Islet precursor cell (in vitro differentiated cells): ENCODE measurements around the gene TOM1.
A peak's percentile ranks its signal among the peaks of the same experiment; 100 is the strongest.

Source experiments
- DNase-seq: peaks from one replicate; pipeline ENCODE4 v3.0.0-alpha.2; 2018

Gene TOM1

DNA sequence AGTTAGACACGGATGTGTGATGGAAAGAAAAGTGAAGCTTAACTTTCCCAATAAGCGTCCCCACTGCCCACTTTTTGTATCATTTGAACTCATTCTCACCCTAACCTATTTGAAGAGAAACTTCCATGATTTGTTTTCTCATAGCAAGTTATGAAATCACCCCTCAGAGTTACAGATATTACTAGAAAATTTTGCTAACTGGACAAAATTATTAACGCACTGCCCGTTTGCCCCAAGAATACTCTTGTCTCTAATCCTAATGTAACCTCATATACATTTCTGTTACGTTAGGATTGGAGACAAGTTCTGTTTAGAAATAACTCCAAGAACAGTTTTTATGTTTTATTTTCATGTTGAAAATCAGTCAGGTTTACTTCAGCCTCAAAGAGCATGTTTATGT, 25.5 kb downstream of the TOM1 start:
- no peak for DNase-seq

DNA sequence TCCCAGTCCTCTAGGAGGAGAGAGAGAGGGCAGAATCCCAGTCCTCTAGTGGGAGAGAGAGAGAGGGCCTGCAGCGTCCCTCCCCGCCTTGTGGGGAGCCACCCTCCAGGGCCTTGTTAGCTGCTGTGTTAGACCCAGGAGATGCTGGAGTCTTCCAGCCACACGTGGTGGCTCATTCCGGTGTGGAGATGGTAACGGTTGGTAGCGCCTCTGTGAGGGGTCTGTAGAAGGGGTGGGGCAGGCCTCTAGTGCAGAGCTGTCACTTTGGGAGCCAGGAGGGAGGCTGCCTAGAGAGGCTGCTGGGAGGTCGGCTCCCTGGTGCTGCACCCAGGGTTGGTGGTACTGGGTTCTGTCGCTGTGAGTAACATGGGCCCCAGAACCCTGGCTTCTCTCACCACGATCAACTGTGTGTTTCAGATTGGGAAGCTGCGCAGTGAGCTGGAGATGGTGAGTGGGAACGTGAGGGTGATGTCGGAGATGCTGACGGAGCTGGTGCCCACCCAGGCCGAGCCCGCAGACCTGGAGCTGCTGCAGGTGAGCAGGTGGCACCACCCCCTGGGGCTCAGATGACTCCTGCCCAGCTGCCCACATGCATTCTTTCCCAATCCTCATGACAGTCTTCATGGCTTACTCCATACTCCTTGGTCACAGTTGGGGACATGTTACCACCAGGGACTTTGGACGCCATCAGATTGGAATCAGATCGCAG, 27.3 kb downstream of the TOM1 start:
- no peak for DNase-seq

DNA sequence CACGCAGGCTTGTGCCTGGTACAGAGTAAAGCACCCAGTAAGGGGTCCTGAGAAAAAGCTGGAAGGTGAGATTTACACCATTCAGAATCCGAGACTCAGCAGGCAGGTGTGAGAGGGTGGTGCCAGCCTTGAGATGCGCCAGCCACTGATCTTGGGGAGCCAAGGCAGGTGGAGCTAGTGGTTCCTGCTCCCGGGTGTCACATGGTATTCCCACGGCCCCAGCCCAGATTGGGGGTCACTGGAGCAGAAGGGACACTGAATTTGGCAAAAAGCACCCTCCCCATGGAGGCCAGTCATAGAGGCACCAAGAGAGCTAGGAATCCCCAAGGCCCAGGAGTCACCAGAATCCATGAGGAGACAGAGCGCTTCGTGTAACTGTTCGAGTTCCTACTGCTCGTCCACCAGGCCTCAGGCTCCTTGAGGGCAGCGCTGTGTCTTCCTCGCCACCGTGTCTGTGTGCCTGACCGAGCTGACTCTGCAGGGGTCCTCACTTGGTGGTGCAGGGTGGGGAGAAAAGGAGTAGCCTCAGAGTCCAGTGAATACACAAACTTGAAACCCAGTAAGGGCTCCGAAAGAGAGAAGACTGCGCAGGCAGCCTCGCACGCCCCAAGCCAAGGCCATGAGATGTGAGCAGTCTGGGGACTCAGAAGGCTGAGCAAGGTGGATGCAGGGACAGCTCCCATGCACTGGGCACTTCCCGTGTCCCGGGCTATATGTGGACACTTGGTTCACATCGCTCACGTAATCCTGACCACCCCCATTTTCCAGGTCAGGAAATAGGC, 28.2 kb downstream of the TOM1 start:
- no peak for DNase-seq

DNA sequence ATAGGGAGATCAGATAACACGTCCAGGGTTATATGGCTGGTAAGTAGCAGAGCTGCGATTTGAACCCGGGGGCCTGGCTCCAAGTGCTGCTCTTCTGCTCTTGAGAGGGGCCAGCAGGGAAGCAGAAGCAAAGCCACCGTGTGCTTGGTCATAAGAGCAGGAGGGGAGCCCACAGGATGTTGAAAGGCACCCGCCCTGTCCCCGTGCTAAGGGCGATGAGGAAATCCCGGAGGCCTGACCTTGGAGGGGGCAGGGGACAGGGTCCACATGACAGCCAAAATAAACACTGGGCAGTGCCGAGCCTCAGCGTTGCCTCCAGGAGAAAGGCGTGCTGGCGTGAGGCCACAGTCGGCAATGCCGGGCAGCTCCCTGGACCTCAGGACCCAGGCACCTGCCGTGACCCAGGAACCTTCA, 28.8 kb downstream of the TOM1 start:
- DNase-seq = no peak

DNA sequence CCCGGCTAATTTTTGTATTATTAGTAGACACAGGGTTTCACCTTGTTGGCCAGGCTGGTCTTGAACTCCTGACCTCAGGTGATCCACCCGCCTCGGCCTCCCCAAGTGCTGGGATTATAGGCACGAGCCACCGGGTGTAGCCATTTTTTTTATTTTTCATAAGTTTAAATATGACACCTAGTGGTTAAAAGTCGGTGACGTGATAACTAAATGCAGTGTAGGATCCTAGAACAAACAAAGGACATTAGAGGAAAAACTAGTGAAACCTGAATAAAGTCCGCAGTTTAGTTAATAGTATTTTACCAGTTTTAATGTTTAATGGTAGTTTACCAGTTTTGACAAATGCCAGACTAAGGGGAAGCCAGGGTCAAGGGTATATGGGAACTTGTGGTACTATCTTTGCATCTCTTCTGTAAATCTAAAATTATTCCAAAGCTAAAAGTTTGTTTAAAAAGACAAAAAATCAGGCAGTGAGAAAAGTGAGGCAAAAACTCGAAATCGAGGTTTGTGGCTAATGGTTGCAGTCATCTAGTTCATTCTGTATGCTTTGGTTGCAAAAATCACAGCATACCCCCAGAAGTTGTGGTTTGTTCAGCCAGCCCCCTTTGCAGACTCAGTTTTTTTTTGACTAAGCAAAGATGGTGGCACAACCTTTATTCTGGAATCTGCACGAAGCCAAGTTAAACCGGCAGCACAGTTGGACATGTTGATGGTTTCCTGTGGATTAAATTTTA, 29.6 kb downstream of the TOM1 start:
- no peak for DNase-seq

DNA sequence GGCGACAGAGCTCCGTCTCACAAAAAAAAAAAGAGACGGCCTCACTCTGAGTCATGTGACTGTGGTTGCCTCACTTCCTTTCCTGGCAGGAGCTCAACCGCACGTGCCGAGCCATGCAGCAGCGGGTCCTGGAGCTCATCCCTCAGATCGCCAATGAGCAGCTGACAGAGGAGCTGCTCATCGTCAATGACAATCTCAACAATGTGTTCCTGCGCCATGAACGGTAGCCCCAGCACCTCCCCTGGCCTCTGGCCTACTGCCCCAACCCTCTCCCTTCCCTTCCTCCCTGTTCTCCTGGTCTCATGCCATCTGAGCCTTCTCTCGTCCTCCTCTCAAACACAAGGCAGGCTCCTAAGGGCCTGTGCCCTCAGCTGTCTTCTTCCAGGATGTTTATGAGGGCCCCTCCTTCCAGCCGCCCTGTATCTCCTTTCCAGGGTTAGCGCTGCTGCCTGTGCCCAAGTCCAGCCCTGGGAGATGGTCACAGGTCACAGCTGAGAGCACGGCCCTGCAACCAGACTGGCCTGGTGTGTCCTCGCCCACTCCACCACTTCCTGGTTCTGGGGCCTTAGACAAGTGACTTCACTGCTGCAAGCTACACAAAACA, 30.7 kb downstream of the TOM1 start:
- DNase-seq = peak; percentile 72

DNA sequence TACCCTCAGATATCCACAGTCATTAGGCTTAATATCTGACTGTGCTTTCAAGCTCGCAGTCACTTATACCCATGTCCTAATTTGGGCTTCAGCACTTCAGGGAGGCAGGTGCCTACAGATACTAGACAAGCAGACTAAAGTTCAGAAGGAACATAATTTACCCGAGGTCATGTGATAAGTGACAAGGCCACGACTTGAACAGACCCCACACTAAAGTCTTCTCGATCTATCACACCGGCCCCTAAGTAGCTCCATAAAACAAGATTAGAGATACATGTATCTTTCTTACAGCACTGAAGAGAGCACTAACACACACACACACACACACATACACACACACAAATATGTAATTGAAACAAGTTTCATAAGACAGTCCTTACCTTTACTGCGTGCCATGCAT, 32.6 kb downstream of the TOM1 start:
- no peak for DNase-seq

DNA sequence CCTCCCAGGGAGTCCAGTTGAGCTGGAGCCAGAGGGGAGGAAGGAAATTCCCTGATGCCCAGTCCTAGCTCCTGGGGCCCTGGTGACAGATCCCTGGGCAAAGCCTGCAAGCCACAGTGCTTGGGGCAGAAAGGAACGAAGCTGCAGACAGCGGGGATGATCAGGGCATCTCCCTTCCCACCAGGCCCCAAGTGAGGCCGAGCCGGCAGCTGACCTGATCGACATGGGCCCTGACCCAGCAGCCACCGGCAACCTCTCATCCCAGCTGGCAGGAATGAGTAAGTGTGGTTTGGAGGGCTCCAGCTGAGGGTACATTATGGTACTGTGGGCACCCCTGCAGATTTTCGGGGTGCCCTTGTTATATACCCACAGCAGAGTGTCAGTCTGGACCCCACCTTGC, 33.5 kb downstream of the TOM1 start:
- DNase-seq = no peak

DNA sequence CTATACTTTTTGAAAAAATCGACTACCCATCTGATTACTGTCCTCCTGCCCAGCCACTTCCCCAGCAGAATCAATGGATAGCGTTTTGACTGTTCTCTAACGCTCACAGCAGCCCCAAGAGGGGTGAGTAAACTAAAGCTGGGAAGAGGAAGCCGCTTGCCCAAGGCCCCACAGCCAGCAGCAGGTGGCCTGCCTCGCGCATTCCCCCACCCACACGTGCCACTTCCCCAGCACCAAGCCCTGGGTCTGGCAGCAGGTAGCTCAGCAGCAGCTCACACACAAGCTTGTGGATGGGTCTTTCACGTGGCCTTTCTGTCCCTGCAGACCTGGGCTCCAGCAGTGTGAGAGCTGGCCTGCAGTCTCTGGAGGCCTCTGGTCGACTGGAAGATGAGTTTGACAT, 34.3 kb downstream of the TOM1 start:
- DNase-seq = no peak

DNA sequence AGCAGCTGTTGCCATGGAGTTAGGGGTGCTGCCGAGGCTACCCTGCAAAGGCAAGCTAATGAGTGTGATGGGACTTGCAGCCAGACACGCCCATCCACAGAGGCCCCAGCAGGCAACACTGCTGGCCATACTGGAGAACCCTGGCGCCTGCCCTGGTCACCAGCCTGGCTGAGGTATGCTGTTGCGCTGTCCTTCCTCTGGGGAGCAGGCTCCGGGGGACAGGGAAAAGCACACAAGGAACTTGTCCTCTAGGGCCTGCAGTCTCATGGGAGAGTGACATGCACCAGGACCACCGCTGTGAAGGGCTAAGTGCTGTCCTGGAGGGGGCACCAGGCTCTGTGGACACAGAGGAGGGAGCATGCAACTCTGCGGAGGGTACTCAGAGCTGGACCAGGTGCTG, 35.8 kb downstream of the TOM1 start:
- DNase-seq = no peak

DNA sequence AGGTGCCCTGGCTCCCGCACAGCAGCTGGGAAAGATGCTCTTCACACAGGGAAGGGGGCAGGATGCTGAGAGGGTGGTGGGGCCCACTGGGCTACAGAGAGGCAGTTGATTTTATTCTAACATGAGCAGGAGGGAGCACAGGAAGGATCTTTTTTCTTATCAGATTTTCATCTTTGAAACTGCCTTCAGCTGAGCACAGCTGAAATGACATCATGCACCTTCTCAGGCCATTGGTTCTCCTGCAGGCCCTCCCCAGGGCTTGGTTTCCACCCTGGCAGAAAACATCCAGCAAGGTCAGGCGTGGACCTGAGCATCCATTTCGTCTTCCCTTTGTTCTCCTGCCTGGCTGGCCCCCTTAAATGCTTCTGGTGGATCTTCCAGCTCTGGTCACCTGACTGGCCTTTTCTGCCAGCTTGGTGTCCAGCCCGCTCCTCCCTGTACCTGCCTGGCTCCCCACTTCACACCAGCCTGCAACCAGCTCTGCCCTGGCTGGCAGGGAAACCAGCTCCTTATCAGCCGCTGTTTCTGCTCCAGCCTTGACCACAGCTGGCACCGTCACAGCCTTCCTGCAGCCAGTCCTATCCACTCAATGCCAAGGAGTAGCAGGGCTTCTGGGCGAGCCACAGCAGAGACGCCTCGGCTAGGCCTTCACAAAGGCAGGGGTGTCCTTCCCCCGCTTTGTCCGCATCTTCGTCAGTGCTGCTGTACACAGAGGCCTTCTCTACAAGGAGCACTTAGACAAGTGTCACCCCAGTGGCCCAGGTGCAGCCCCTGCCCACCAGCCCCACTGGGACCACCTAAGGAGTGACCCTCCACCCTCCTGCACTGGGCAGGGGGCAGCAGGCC, 36.5 kb downstream of the TOM1 start:
- DNase-seq = no peak

DNA sequence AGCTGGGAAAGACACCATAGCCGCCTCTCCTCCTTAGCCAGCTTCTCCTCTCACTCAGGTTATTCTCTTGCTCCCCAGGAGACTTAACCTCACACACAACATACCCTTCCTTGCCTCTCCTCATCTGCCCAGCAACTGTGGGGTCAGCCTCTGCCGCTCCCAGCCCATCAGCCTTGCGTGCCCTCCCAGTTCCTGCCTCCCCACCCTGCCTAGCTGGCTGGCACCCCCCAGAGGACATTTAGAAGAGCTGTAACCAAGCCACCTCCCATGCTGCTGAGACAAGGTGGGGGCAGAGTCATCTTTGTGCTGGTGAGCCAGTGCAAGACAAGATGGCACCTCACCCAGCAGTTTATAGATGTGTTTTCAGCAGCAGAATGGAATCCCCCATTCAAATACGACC, 38.2 kb downstream of the TOM1 start:
- DNase-seq = no peak

DNA sequence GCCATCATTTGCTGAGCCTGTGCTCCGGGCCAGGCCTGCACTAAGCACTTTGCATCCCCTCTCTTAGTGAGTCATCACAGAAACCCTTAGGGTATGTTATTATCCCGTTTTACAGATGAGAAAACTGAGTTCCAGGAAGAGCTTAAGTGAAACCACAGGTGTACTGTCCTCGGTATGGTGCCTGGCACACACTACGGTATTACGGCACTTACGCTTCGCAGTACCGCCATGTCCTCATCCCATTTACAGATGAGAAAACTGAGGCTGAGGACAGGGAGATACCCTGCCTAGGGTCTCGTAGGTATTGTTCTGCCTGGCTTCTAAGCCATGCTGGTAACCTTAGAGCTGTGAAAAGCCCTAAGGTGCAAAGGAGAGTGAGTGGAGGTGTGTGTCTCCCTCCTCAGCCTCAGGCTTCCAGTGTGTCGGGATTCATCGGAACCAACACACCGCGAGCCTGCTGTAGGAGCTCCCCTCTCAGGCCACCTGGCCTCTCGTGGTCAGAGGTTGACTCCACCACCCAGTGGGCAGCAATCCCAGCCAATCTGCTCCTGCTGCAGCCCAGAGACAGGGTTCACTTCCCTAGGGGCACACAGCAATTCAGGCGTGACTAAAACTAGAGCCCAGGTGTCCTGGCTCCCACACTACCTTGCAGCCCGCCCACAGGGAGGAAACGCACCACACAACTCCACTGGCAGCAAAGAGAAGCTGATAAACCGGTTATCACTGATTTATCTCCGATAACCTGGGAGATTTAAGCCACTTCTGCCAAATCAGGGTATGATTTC, 41.6 kb downstream of the TOM1 start:
- no peak for DNase-seq

DNA sequence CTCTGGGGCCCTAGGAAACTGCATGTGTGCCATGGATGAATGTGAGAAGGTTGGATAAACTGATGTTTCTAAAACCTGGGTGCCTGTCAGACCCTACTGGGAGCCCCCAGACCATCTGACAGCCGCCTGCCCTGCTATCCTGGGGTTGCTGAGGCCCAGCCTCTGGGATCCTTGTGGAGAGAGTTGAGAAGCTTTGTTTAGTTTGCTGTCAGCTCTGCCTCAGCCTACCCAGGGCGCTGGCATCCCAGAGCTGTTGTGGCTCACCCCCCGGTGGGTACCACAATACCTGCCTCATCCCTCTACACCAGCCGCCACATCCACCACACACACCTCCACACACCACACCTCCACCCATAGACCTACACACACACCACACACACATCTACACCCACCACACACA, 42.7 kb downstream of the TOM1 start:
- DNase-seq = no peak

DNA sequence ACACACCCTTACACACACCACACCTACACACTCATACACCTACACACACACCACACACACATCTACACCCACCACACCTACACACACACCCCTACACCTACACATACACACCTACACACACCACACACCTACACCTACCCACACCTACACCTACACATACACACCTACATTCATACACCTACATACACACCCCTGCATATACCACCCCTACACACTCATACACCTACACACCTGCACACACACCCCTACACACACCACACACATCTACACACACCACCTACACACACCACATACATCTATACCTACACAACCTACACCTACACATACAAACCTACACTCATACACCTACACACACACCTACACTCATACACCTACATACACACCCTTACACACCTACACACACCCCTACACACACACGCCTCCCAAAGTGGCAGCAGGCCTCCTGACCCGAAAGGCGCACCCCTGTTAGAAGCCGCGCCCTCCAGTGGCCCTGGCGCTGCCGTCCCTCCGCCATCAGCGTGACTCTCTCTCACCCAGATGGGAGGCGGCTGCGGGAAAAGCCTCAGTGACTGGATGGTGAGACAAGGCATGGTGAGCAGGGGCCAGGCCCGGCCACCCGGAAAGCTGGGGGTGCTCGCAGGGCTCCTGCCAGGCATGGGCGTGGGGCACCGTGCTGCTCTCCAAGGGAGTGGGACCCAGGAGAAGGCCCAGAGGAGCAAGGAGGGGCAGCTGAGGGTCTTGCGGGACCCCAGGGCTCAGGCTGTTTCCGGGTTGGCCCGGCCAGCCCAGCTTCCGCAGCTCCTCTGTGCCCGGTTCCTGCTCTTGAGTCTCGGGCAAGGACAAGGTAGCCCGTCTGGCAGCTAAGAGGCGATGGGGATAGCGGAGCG, 44.2 kb downstream of the TOM1 start:
- no peak for DNase-seq

DNA sequence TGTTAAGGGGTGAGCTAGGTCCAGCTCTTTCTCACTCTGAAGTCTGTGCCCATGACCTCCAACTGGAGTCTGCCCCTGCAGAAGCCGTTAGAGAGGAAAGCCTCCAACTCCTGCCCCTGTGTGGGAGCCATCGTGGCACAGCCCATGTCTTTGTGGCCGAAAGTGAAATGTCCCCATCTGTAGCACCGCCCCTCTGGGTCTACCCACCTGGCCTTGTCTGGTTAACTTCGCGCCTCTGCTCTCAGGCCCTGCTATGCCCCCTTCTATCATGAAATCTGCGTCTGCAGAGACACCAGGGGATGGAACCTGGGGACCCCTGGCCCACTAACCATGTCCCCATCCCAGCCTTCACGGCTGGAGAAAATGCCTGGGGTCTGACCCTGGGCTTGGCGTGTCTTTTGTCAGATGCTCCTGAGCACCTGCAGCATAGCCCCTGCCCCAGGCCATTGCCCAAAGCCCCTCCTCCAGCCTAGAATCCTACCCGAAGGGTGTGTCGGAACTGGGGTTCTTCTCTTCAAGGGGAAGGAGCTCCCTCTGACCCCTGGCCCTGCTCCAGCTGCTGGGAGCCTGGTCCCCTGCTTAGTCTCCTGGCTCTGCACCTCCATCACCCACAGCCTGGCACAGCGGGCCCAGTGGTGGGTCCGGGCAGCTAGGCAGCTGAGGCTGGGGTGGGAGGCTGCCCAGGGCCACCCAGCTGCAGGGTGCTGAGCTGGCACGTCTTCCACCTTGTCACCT, 45.4 kb downstream of the TOM1 start:
- DNase-seq = no peak

DNA sequence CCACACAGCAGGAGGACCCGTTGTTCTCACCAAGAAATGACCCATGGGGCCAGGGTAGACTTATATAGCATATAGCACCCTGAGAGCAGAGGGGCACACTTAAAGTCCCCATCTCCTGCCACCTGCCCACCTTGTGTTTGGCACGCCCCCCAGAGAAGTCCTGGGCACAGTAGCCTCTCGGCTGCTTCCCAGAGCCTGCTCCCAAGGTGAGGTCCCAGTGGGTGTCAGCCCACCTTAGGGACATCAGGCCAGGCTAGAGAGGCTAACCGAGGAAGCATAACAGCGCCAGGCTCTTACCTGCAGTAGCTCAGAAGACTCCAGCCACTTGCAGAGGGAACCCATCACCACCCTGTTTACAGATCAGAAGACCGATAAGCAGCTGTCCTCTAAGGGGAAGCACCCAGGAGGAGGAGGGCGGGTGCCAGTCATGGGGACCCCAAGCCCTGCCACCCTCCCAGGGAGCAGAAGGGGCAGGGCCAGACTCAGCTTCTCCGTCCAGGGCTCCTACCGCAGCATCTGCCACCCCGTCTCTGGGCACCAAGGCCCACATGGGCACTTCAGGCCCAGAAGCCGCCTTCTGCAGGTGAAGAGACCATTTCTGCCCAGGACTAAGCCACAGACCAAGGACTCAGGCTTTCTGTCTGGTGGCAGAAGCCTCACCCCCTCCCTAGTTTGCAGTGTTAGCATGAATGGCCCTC, 46.3 kb downstream of the TOM1 start:
- DNase-seq = no peak

DNA sequence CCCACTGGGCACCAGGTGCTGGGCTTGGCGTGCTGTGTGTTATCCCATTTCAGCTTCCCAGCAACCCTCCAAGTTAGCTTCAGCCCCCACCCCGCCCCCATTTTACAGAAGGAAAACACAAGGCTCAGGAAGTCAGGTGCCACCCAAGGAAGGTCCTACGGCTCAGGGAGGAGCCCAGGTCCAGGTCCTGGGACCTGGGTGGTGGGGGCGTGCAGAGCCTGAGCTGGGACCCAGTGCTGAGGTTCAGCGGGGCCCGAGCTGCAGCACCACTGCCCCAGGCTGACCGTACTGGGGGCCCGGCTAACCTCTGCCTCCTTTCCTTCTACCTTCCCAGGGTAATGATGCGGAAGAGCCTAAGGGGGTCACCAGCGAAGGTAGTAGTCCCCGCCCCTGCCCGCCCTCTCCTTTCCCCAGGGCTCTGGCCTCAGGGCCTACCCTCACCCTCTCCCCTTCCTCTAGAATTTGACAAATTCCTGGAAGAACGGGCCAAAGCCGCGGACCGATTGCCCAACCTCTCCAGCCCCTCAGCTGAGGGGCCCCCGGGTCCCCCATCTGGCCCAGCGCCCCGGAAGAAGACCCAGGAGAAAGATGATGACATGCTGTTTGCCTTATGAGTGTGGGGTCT, 47.0 kb downstream of the TOM1 start:
- DNase-seq = no peak

DNA sequence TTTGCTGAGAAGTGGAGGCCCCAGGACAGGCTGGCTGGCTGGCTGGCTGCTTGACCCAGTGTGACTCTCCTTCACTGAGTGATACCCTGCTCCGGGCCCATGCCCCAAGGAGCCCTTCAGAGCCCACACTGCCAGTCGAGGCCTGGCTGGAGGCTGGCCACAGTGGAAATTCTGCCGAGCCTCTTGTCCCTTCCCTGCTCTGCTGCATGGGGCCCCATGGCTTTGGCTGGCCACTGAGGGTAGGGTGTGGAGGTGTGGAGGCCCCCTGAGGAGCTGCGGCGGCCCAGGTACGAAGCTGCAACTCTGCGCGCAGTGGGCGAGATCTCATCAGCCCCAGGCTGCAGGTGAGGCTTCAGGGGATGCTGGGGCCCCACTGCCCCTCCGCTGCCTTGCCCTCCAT, 47.8 kb downstream of the TOM1 start:
- DNase-seq = no peak
